HCT116 (cell line): ENCODE data around the gene MRPL58. TPM values are rescaled to one million over a fixed set of nuclear protein-coding genes. Genes with fewer than 3 reads are reported as not detected.

Experiments
- ATAC-seq: fragments of 200-7000 bp; cut with Tn5 transposase; 2 replicates; pipeline ENCODE4 v1.9.1; 2020; ENCODE audit warnings: mild to moderate bottlenecking, moderate library complexity
- BruUV-seq: library from RNA; stranded (reverse); fragments of 400-500 nt; replicated peaks from 2 replicates; lab custom pipeline; 2021; lab: Mats Ljungman, UMichigan
- CTCF ChIA-PET: fragments of 300-600 bp; sonication (Branson Sonifier 250); formaldehyde crosslinking; loops from one replicate; lab custom pipeline; 2021; ENCODE audit warnings: antibody characterized with exemption; lab: Charles Lee
- POLR2A ChIA-PET: fragments of 300-600, 350-600 bp; sonication (Branson Sonifier 250); formaldehyde crosslinking; loops from one replicate; lab custom pipeline; 2021; ENCODE audit warnings: antibody characterized with exemption; lab: Charles Lee
- RAD21 ChIA-PET, 2 experiments: fragments of 300-600 bp; sonication (Branson Sonifier 250); formaldehyde crosslinking; loops; one replicate each; lab custom pipeline; 2023; ENCODE audit warnings: low total read pairs in 2 of 2; ENCODE audit not compliant: uncharacterized antibody in 2 of 2, unreplicated experiment in 2 of 2, low non-redundant PET in 1 of 2; lab: Charles Lee
- DNase-seq: peaks from one replicate; pipeline ENCODE4 v3.0.0-alpha.2; 2010; ENCODE audit warnings: low read depth, low spot score
- H2AFZ ChIP-seq: fragments of 200-600 bp; shearing (Covaris generic), sonication (generic); 2 replicates; pipeline ENCODE4 v1.6.1; 2017; ENCODE audit warnings: low read depth, mixed run types, mixed read lengths, antibody characterized with exemption, low read length; ENCODE audit not compliant: poor library complexity, severe bottlenecking
- H3K27ac ChIP-seq: 2 replicates; pipeline ENCODE4 v1.5.1; 2012; ENCODE audit warnings: low read depth, low read length
- H3K27me3 ChIP-seq: fragments of 200-600 bp; sonication (generic); 2 replicates; pipeline ENCODE4 v1.6.1; 2016; ENCODE audit warnings: mixed run types, low read length, mixed read lengths; ENCODE audit not compliant: insufficient read depth
- H3K36me3 ChIP-seq, 2 experiments: fragments of 200-500 bp in 1 of 2; fragments of 200-600 bp in 1 of 2; sonication (Bioruptor generic) in 1 of 2; sonication (generic) in 1 of 2; 2 replicates each; pipeline versions ENCODE4 v1.5.1 to v1.6.1; 2014 to 2016; ENCODE audit warnings: low read length in 2 of 2, inconsistent platforms in 1 of 2, mixed read lengths in 1 of 2, mixed run types in 1 of 2; ENCODE audit not compliant: insufficient read depth in 2 of 2, control insufficient read depth in 1 of 2
- H3K4me1 ChIP-seq, 2 experiments: fragments of 200-600 bp in 1 of 2; sonication (generic) in 1 of 2; 2 replicates each; pipeline versions ENCODE4 v1.5.1 to v1.6.1; 2012 to 2017; ENCODE audit warnings: low read length in 2 of 2, inconsistent platforms in 1 of 2, mild to moderate bottlenecking in 1 of 2, mixed read lengths in 1 of 2, mixed run types in 1 of 2, moderate library complexity in 1 of 2; ENCODE audit not compliant: insufficient read depth in 2 of 2, control insufficient read depth in 1 of 2
- H3K4me2 ChIP-seq: fragments of 200-600 bp; sonication (generic); 2 replicates; pipeline ENCODE4 v1.6.1; 2017; ENCODE audit warnings: mixed run types, low read length, mixed read lengths
- H3K4me3 ChIP-seq, 2 experiments: fragments of 200-600 bp in 1 of 2; sonication (generic) in 1 of 2; replicated peaks in 1 of 2; 2 replicates each; pipeline ENCODE4 v1.5.1; 2011 to 2016; ENCODE audit warnings: low read length in 2 of 2, control low read depth in 1 of 2, low read depth in 1 of 2, mild to moderate bottlenecking in 1 of 2, mixed read lengths in 1 of 2, mixed run types in 1 of 2
- H3K79me2 ChIP-seq: fragments of 200-600 bp; sonication (generic); 2 replicates; pipeline ENCODE4 v1.6.1; 2017; ENCODE audit warnings: mild to moderate bottlenecking, mixed run types, low read length, moderate library complexity, mixed read lengths; ENCODE audit not compliant: insufficient read depth
- H3K9ac ChIP-seq: fragments of 200-600 bp; sonication (generic); 2 replicates; pipeline ENCODE4 v1.6.1; 2016; ENCODE audit warnings: low read length, mixed read lengths
- H3K9me2 ChIP-seq: fragments of 200-600 bp; sonication (generic), shearing (Covaris generic); 2 replicates; pipeline ENCODE4 v1.6.1; 2017; ENCODE audit warnings: mixed run types, mild to moderate bottlenecking, moderate library complexity; ENCODE audit not compliant: insufficient read depth
- H3K9me3 ChIP-seq, 2 experiments: fragments of 200-500 bp in 1 of 2; fragments of 200-600 bp in 1 of 2; sonication (Bioruptor generic) in 1 of 2; sonication (generic) in 1 of 2; 2 replicates each; pipeline ENCODE4 v1.6.1; 2014 to 2017; ENCODE audit warnings: low read length in 2 of 2, mixed read lengths in 2 of 2, inconsistent platforms in 1 of 2, low read depth in 1 of 2, mild to moderate bottlenecking in 1 of 2, mixed run types in 1 of 2, moderate library complexity in 1 of 2; ENCODE audit not compliant: control insufficient read depth in 1 of 2, insufficient read depth in 1 of 2
- H4K20me1 ChIP-seq: fragments of 200-600 bp; sonication (generic), shearing (Covaris generic); 2 replicates; pipeline ENCODE4 v1.6.1; 2017; ENCODE audit warnings: mixed run types, mild to moderate bottlenecking, moderate library complexity; ENCODE audit not compliant: insufficient read depth
- CBX3 ChIP-seq: IDR thresholded peaks from 2 replicates; pipeline ENCODE4 v1.6.1; 2012; ENCODE audit warnings: low read depth
- ELF1 ChIP-seq: IDR thresholded peaks from 2 replicates; pipeline ENCODE4 v1.6.1; 2012; ENCODE audit warnings: low read depth, borderline replicate concordance
- EZH2 ChIP-seq: fragments of 200-600 bp; sonication (generic); IDR thresholded peaks from 2 replicates; pipeline ENCODE4 v1.6.1; 2017; ENCODE audit warnings: antibody characterized with exemption, mixed run types
- JUND ChIP-seq: IDR thresholded peaks from 2 replicates; pipeline ENCODE4 v1.6.1; 2012
- POLR2A ChIP-seq: IDR thresholded peaks from 2 replicates; pipeline ENCODE4 v1.7.0; 2011; ENCODE audit warnings: borderline replicate concordance; ENCODE audit not compliant: insufficient read depth, insufficient read length; ENCODE audit errors: extremely low read depth
- POLR2AphosphoS5 ChIP-seq: IDR thresholded peaks from 2 replicates; pipeline ENCODE4 v1.6.1; 2011; ENCODE audit warnings: mild to moderate bottlenecking, low read depth, low read length, moderate library complexity
- SP1 ChIP-seq: IDR thresholded peaks from 2 replicates; pipeline ENCODE4 v1.6.1; 2012; ENCODE audit warnings: low read depth
- TCF7L2 ChIP-seq: IDR thresholded peaks from 2 replicates; pipeline ENCODE4 v1.7.0; 2011; ENCODE audit warnings: borderline replicate concordance, inconsistent platforms; ENCODE audit not compliant: insufficient read depth, insufficient read length; ENCODE audit errors: extremely low read depth
- YY1 ChIP-seq: IDR thresholded peaks from 2 replicates; pipeline ENCODE4 v1.6.1; 2011; ENCODE audit warnings: low read length, low read depth, moderate library complexity, mild to moderate bottlenecking; ENCODE audit not compliant: insufficient replicate concordance; ENCODE audit errors: extremely low read depth
- ZFX ChIP-seq: fragments of 450-650 bp; IDR thresholded peaks from 2 replicates; pipeline ENCODE4 v1.6.1; 2017
- intact Hi-C: fragments of 100-400 bp; cut with micrococcal nuclease; formaldehyde crosslinking; loops from 2 replicates; pipeline ENCODE4 v1.10.0; 2022
- total RNA-seq: library from RNA; stranded (reverse); gene quantifications from one replicate; pipeline ENCODE4 v1.2.1, GENCODE V29; 2021; ENCODE audit not compliant: unreplicated experiment
- TF ChIP-seq, protein P1 (sequence below): IDR thresholded peaks from 2 replicates; pipeline ENCODE4 v1.6.1; 2012

MRPL58 gene
- total RNA-seq, 1 experiment from 2014 or later = 80.5 TPM

DNA sequence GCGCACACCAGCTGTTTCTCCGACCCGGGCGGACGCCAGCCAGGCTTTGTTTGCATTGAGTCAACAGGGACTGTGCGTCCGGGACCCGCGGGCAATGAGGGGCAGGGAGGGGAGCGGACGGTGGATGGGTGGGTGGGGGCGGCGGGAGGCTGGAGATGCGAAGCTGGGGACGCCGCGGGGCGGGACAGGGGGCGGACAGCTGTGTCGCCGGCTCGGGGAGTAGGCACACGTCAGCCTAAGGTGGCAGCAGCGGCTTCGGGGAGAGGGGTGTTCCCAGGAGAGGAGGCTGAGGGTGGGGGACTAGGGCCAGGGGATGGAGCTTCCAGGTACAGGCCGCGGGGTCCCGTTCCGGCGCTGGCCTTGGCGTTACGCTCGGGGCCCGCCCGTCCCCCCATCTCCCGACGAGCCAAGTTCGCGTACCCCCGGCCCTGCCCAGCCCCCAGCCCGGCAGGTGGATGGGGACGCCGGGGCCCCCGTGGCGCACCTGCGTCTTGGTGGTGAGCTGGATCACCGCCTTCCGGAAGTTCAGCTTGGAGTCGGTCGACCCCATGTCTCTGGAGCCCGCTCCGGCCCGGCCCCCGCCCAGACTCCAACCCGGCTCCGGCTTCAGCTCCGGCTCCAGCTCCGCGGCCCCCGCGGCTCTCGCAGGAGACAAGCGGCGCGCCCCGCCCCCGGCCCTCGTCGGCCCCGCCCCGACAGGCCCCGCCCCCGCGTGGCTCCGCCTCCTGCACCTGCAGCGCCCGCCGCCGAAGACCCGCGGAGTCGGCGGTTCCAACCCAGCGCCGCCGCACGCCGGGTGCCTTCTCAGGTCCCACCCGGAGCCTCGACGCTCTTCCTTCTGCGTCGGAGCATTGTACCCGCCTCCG, 40.1 kb upstream of the MRPL58 start, which contains the start of gene HID1:
Gene HID1, minus strand, starts transcription at position 653 of the 866 bp plus-strand sequence. Its CDS starts 103 bp downstream, at position 550.
- no TSS peak for BruUV-seq
- peak; percentile 89 for ATAC-seq
- Histone ChIP-seq H3K79me2 (no peaks in the 10 kb centered on the region), H2AFZ (peak within 1 kb of the TSS; percentile 87)
- no peak for TF ChIP-seq JUND
- TF ChIP-seq POLR2AphosphoS5 = peak; percentile 72
- TF ChIP-seq ZFX = 0 out of 2 replicates have a peak, but pooled peaks have one; percentile 39
- TF ChIP-seq, protein P1, sequence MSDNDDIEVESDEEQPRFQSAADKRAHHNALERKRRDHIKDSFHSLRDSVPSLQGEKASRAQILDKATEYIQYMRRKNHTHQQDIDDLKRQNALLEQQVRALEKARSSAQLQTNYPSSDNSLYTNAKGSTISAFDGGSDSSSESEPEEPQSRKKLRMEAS = peak; percentile 51
- no peak for TF ChIP-seq EZH2
- TF ChIP-seq, all 23 proteins: peak for 3
- Histone ChIP-seq H3K27ac (peak within 1 kb of the TSS; percentile 48; the same call in 1 of the 2 replicates), H3K4me3 (peak within 1 kb of the TSS; percentile 80 to 84), H3K4me1 (peaks cover 36 to 39% of the 10 kb centered on the region in 2 experiments), H3K9me2 (no peaks in the 10 kb centered on the region), H3K27me3 (no peaks in the 10 kb centered on the region), H3K36me3 (no peaks in the 10 kb centered on the region), H3K4me2 (peak within 1 kb of the TSS; percentile 98), H3K9ac (peak within 1 kb of the TSS; percentile 69), H4K20me1 (no peaks in the 10 kb centered on the region), H3K9me3 (no peaks in the 10 kb centered on the region)
- ChIA-PET RAD21 (interaction anchor here (1.0 kb wide), 2 partner anchors 11 to 19 kb away, joined by 3 read pairs; no protein-coding TSS in a partner anchor), CTCF (interaction anchor here (0.8 to 4.5 kb wide), 6 partner anchors 9 to 229 kb away, joined by 3 to 36 read pairs (median 4); no protein-coding TSS in a partner anchor), POLR2A (interaction anchor here (0.8 to 2.2 kb wide), 6 partner anchors 10 to 99 kb away, joined by 3 to 11 read pairs (median 4); partner anchors contain the start of genes CDR2L, FDXR and MRPL58)
- intact Hi-C loops = no loop called here
- DNase-seq = no peak

DNA sequence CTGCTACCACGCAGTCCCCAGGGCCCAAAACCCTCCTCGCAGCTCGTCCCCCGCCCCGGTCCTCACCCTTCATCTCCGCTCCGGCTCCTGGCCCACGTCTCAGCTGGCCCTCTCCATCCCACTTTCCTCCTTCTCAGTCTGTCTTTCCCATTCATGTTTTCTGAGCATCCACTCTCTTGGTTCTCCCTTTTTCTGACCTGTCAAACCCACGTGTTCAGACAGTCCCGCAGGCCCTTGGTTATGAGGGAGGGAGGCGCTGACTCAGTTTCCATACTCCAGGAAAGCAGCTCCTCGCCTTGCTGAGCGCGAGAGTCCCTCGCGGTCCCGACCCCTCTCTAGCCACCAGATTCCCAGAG, 39.5 kb upstream of the MRPL58 start:
- CTCF ChIA-PET = interaction anchor here (0.8 to 4.5 kb wide), 7 partner anchors 9 to 229 kb away, joined by 3 to 36 read pairs (median 4); no protein-coding TSS in a partner anchor

More for the DNA sequence above, 39.5 kb upstream of the MRPL58 start:
- RAD21 ChIA-PET = interaction anchor here in 1 of 2 experiments (1.0 kb wide), 1 partner anchor 11 kb away, joined by 3 read pairs; no protein-coding TSS in a partner anchor
- Histone ChIP-seq H3K9ac (no peak overlapping the region), H4K20me1 (no peaks in the 10 kb centered on the region), H3K4me3 (peak overlapping the region; percentile 80 to 84), H3K27ac (no peak overlapping the region), H3K79me2 (no peaks in the 10 kb centered on the region), H3K4me2 (peak overlapping the region; percentile 98), H2AFZ (peak overlapping the region; percentile 87), H3K4me1 (peaks cover 36% of the 10 kb centered on the region in 2 experiments), H3K9me2 (no peaks in the 10 kb centered on the region), H3K36me3 (no peaks in the 10 kb centered on the region), H3K27me3 (no peaks in the 10 kb centered on the region), H3K9me3 (no peaks in the 10 kb centered on the region)
- DNase-seq (no peak), ATAC-seq (no peak)
- BruUV-seq = no TSS peak
- POLR2A ChIA-PET = interaction anchor here (1.4 to 2.2 kb wide), 4 partner anchors 11 to 40 kb away, joined by 3 to 11 read pairs (median 4); partner anchors contain the start of genes CDR2L and MRPL58
- intact Hi-C loops = no loop called here
- TF ChIP-seq TCF7L2 (no peak), ELF1 (no peak), CBX3 (no peak), POLR2A (no peak), POLR2AphosphoS5 (no peak), SP1 (no peak), YY1 (no peak)
